Neural crest cell (in vitro differentiated cells): ENCODE data around the gene ADAT2. TPM values are rescaled to one million over a fixed set of nuclear protein-coding genes. Genes with fewer than 3 reads are reported as not detected.

Experiments
- DNase-seq: peaks from one replicate; pipeline ENCODE4 v3.0.0; 2021; ENCODE audit warnings: low read depth, mixed read lengths, low spot score
- H3K27ac Mint-ChIP-seq: one replicate; pipeline ENCODE4 v1.8.0; 2021; ENCODE audit warnings: mild to moderate bottlenecking, mixed read lengths; ENCODE audit not compliant: unreplicated experiment
- H3K27me3 Mint-ChIP-seq: 2 replicates; pipeline ENCODE4 v1.8.0; 2021; ENCODE audit warnings: low read depth, mild to moderate bottlenecking, mixed read lengths
- H3K36me3 Mint-ChIP-seq: 2 replicates; pipeline ENCODE4 v1.8.0; 2021; ENCODE audit warnings: low read depth, mild to moderate bottlenecking, mixed read lengths
- H3K4me1 Mint-ChIP-seq: 2 replicates; pipeline ENCODE4 v1.8.0; 2021; ENCODE audit warnings: mixed read lengths
- H3K4me3 Mint-ChIP-seq: one replicate; pipeline ENCODE4 v1.8.0; 2021; ENCODE audit warnings: mild to moderate bottlenecking, mixed read lengths
- H3K9me3 Mint-ChIP-seq: 2 replicates; pipeline ENCODE4 v1.8.0; 2021; ENCODE audit warnings: mixed read lengths
- CTCF ChIP-seq: fragments of 200-600 bp; sonication (generic); conservative IDR thresholded peaks from 2 replicates; pipeline ENCODE4 v1.5.0; 2021; ENCODE audit warnings: antibody characterized with exemption, mild to moderate bottlenecking
- total RNA-seq: library from RNA; stranded (reverse); gene quantifications from 2 replicates; pipeline ENCODE4 v1.2.1, GENCODE V29; 2021

Gene ADAT2
- total RNA-seq, 1 donor from 2014 or later, result 10.1 TPM

GRCh38 chr6:143486752-143487151 is 36.3 kb upstream of the ADAT2 start:
- H3K4me1 Mint-ChIP-seq, result no peaks in the 10 kb centered on the region
- no peak overlapping the region for H3K27ac Mint-ChIP-seq
- no peak for DNase-seq
- no peaks in the 10 kb centered on the region for H3K27me3 Mint-ChIP-seq
- no peaks in the 10 kb centered on the region for H3K9me3 Mint-ChIP-seq
- H3K4me3 Mint-ChIP-seq, result no peak overlapping the region
- TF ChIP-seq CTCF, result no peak
- H3K36me3 Mint-ChIP-seq, result no peaks in the 10 kb centered on the region

- H3K27me3 Mint-ChIP-seq, result no peaks in the 10 kb centered on the region
- H3K36me3 Mint-ChIP-seq, result no peaks in the 10 kb centered on the region
- no peaks in the 10 kb centered on the region for H3K4me1 Mint-ChIP-seq
- no peak overlapping the region for H3K4me3 Mint-ChIP-seq
- no peak overlapping the region for H3K27ac Mint-ChIP-seq
- no peak for TF ChIP-seq CTCF
- DNase-seq, result no peak
- H3K9me3 Mint-ChIP-seq, result no peaks in the 10 kb centered on the region
Observed at GRCh38 chr6:143485967-143486366, 35.5 kb upstream of the ADAT2 start.

- H3K27me3 Mint-ChIP-seq, result no peaks in the 10 kb centered on the region
- no peaks in the 10 kb centered on the region for H3K36me3 Mint-ChIP-seq
- H3K27ac Mint-ChIP-seq, result no peak overlapping the region
- H3K4me1 Mint-ChIP-seq, result no peaks in the 10 kb centered on the region
- DNase-seq, result no peak
- no peaks in the 10 kb centered on the region for H3K9me3 Mint-ChIP-seq
- no peak overlapping the region for H3K4me3 Mint-ChIP-seq
- TF ChIP-seq CTCF, result no peak
Observed at GRCh38 chr6:143482593-143482992, 32.1 kb upstream of the ADAT2 start.

- DNase-seq, result no peak
- Mint-ChIP-seq H3K4me1 (no peaks in the 10 kb centered on the region), H3K27ac (no peak overlapping the region), H3K4me3 (no peak overlapping the region), H3K36me3 (peaks cover 12% of the 10 kb centered on the region), H3K9me3 (no peaks in the 10 kb centered on the region), H3K27me3 (no peaks in the 10 kb centered on the region)
- TF ChIP-seq CTCF, result no peak
Observed at GRCh38 chr6:143478479-143479062, 28.1 kb upstream of the ADAT2 start.

GRCh38 chr6:143476545-143476944 is 26.1 kb upstream of the ADAT2 start:
- Mint-ChIP-seq H3K36me3 (peaks cover 19% of the 10 kb centered on the region), H3K27ac (no peak overlapping the region), H3K4me1 (peaks cover 12% of the 10 kb centered on the region), H3K27me3 (no peaks in the 10 kb centered on the region), H3K4me3 (no peak overlapping the region), H3K9me3 (no peaks in the 10 kb centered on the region)
- no peak for DNase-seq
- no peak for TF ChIP-seq CTCF
